CD4-positive, alpha-beta T cell treated with Interleukin-2 at 100 ng/mL for 4 hours (primary cell): ENCODE data around the gene BEND7.
"Not testable (repeated sequence)": the region's sequence is repeated elsewhere in the genome, so short reads cannot be mapped to it uniquely, and the experiment has no call there.

Experiments
- DNase-seq: peaks from one replicate; pipeline ENCODE4 v3.0.0-alpha.2; 2020; ENCODE audit warnings: low spot score

The BEND7 gene

DNA sequence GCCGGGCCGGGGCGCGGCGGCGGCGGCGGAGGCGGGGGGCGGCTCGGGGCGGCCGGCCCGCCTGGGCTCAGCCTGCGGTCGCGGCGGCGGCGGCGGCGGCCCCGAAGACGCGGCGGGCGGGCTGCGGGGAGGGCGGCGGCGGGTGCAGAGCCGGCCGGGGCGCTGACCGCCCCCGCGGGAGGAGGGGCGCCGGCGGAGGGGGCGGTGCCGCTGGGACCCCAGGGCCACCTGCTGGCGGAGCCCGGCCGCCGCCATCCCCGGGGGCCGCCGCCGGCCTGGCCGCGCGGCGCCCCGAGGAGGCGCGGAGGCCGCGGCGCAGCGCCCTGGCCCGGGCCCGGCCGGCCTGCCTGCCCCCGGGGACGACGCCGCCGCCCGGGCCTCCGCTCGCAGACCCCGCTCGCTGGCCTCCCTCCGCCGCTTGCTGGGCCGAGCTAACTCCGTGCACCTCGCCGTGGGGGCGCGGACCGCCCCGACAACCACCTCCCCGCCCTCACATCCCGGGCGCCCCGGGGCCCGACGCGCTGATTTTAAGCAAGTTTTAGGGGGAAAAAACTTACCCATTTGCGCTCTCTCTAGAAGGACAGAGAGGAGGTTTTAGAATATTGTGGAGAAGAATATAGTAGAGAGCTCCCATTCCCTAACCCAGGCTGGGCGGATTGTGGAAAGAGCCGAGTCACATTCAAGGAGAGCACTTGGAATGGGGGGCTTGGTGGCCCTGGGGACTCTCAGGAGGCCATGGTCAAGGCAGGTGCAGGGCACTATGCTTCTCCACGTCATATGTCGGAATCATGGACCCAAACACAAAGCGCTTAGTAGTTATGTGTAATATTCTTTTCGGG, at the start of gene BEND7:
TSS of gene BEND7 (minus strand) at position 140 of the 839 bp plus-strand sequence. CDS start 481 bp downstream, outside the sequence.
- DNase-seq, result no peak

GRCh38 chr10:13573960-13574359, 45.1 kb upstream of the BEND7 start:
- no peak for DNase-seq

GRCh38 chr10:13571541-13571940, 42.7 kb upstream of the BEND7 start:
- DNase-seq, result no peak

DNA sequence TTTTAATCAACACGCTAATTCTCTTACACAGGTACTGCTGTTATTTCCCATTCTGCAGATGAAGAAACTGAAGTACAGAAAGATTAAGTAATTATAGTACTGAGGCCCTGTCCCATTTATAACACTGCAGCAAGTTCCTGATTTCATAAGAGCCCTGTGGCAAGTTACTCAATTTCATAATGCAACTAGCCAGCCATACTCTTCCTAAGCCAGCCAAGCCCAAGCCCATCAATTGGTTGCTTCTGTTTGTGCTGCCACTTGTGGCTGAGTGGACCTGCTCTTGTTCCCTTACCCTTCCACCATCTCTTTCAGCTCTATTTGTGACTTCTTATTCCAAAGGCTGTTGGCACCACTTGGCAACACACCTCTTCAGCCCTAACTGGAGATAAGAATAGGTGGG, 38.2 kb upstream of the BEND7 start:
- no peak for DNase-seq

GRCh38 chr10:13564576-13564975, 35.8 kb upstream of the BEND7 start:
- DNase-seq, result no peak

GRCh38 chr10:13563481-13564445, 34.9 kb upstream of the BEND7 start:
- no peak for DNase-seq

- no peak for DNase-seq
Observed at GRCh38 chr10:13560597-13560996, 31.8 kb upstream of the BEND7 start.

GRCh38 chr10:13559124-13559700, 30.4 kb upstream of the BEND7 start:
- no peak for DNase-seq

DNA sequence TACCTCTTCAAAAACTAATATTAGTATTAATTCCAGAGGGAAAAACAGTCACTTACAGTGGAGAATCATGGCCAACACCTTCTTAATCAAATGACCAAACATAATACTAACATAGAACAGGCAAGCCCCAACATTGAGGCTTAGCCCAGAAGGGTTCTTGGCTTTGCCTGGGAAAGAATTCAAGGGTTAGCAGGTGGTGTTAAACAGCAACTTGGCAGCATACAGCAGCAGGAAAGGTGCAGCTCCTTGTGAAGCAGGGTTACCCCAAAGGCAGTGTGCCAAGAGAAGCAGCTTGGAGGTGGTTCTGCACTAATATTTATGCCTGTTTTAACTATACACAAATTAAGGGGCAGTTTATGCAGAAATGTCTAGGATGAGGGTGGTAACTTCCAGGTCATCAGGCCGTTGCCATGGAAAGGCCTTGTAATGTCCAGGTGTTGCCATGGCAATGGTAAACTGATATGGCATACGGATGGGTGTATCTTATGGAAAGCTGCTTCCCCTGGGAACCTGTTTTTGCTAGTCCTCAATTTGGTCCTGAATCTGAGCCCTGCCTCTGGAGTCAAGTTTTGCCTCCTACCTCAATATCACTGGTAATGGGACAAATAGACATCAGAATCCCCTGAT, 27.2 kb upstream of the BEND7 start:
- no peak for DNase-seq

DNA sequence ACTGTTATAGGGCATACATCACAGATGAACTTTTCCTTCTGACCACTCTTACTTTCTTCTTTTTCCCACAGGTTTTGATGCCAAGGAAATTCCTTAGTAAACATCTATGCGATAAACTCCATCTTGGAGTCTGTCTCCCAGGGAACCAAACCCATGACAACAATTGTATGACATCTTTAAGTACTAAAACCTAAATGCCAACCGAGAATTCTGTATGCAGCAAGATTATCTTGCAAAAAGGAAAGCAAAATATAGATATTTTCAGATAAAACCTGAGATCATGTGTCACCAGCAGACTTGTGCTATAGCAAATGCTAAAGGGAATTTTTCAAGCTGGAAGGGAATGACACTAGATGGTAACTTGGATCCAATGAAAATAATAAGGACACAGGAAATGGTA, 22.0 kb upstream of the BEND7 start:
- DNase-seq, result no peak

DNA sequence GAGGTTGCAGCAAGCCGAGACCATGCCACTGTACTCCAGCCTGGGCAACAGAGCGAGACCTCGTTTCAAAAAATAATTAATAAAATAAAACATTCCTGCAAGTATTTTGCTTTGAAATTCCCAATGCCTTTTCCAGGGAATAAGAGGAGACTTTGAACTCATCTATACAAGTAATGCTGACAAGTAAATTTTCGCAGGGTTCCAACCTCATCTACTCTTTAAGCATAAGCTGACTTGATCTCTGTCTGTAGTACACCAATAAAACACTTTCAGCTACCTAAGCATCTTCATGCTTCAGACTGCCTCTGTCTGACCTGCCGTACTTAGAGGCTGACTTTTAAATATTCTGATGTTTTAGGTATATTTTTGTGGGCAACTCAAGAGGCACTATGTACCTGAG, 13.7 kb upstream of the BEND7 start:
- no peak for DNase-seq

- not testable (repeated sequence) for DNase-seq
Observed at GRCh38 chr10:13537985-13538384, 9.2 kb upstream of the BEND7 start.

GRCh38 chr10:13536674-13537366, 8.0 kb upstream of the BEND7 start:
- no peak for DNase-seq

DNA sequence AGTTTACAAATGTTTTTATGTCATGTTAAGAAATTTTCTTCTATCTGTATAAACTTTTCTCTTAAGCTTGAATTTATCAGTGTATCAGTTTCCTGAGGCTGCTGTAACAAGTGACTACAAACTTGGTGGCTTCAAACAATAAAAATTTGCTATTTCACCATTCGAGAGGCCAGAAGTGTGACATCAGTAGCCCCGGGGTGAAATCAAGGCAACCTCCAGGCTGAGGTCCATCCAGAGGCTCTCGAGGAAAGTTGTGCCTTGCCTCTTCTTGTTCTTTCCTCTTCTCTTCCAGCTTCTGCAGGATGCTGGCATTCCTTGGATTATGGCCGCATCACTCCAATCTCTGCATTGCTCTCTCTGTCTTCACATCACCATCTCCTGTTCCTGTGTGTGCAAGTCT, 6.5 kb upstream of the BEND7 start:
- no peak for DNase-seq

DNA sequence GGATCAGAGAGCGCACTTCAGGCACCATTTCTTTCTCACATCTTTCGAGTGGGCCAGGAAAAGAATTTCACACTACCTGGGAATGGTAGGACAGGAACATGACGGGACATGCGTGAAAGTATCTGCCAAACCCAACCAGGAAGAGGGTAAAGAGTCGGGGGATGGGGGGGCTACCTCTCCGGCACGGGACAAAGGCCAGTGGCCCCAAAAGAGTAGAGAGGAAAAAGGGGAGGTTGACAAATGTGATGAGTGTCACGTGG, 830 bp upstream of the BEND7 start:
- DNase-seq, result no peak

DNA sequence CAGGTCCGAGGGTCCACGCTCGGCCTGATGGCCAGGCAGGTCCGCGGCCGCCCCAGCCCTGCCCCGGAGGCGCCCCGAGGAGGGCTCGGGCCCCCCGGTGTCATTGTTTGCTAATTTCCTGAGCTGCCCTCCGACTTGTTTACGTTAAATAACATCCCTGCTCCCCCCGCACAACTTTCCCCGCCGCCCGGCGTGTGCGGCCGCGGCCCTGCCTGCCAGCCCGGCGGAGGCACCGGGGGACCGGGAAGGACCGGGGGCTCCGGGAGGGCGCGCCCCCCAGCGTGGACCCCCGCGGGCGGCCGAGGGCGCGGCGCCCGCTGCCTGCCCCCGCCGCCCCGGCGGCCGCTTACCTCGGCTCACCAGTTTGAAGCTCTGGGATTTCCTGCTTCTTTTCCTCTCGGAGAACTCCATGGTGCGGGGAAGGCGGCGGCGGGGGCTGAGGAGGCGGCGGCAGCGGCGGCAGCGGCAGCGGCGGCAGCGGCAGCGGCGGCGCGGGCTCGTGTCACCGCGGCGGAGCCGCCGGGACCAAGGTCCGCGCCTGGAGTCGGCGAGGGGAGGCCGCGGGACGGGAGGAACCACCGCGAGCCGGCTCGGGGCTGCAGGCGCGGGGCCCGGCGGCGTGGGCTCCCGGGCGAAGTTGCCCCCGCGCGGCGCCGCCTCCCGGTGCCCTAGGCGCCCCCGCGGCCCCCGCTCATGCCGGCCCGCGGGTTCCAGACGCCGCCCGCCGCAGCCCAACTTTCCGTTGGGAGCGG, 515 bp downstream of the BEND7 start:
- no peak for DNase-seq

DNA sequence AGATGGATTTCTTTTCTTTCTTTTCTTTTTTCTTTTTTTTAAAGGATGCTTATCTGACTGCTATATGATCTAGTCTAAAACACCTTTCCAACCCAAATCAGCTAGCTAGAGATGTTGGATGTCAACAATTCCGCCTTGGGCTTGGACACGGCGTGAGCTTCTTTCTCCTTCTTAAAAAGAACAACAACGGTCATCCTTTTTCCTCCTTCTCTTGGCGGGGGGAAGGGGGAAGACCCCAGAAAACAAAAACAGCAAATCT, 1.0 kb downstream of the BEND7 start:
- DNase-seq, result no peak

- DNase-seq, result no peak
Observed at GRCh38 chr10:13526948-13527863, 1.6 kb downstream of the BEND7 start.

DNA sequence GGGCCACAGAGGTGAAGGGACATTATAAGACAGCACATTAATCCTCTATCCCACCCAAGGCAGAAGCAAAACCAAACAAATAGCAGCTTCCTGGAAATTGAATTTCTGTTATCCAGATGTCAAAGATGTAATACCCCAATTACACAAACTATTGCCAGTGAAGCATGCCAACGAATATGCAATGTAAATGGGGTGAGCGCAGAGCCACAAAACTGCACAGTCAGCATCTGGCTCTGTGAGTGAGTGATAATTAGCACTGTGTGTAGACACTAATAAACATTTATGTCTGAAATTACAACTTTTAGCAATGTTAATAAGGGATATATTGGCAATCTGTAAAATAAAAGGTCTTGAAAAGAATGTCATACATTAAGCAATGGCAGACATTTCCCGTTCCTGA, 3.2 kb downstream of the BEND7 start:
- no peak for DNase-seq

DNA sequence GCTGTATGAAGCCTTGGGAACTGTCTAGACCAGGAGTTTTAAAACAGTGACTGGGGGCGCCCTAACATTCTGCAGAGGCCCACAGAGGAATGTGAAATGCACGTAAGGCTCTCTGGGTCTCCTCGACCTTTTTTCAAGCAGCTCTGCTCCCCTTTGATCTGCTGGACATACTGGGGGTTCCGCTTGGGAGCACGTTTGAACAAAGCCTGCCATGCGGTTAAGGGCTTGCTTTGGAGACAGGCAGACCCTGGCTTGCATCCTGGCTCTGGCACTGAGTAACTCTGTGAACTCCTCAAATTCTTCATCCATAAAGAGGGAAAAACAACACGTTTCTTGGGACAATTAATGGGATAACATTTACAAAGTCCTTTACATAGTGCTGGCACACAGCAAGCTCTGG, 7.8 kb downstream of the BEND7 start:
- DNase-seq, result no peak
